HG03442 (cell line): Measurements from ENCODE around the gene ZNF329.

ENCODE experiments used
- ATAC-seq: cut with Tn5 transposase; IDR thresholded peaks from one replicate; pipeline ENCODE4 v1.9.1; 2021; ENCODE audit warnings: mild to moderate bottlenecking, moderate library complexity; ENCODE audit not compliant: unreplicated experiment

Gene ZNF329

DNA sequence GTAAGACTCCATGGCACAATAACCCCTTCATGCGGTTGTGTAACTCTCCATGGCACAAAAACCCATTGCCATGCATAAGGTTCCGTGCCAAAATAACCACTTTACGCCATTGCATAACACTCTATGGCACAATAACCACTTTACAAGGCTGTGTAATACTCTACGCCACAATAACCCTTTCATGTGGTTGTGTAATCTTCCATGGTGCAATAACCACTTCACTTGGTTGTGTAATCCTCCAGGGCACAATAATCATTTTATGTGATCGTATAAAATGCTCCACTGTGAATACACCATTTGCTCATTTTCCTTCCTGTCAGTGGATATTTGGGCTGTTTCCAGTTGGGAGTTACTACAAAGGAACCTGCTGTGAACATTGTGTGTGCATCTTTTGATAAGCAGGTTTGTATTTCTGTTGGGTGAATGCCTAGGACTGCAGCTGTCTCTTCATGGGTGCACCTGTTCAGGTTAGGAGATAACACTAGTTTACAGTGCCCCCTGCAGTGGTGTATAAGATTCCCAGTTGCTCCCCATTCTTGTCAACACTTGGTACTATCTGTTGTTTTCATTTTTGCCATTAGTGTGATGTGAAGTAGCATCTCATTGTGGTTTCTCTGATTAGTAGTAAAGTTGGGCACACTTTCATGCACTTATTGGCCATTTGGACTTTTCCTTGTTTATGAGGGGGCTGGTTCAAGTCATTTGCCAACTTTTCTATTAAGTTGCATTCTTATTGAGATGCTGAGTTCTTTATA is 31.4 kb downstream of the ZNF329 start:
- ATAC-seq, result no peak

DNA sequence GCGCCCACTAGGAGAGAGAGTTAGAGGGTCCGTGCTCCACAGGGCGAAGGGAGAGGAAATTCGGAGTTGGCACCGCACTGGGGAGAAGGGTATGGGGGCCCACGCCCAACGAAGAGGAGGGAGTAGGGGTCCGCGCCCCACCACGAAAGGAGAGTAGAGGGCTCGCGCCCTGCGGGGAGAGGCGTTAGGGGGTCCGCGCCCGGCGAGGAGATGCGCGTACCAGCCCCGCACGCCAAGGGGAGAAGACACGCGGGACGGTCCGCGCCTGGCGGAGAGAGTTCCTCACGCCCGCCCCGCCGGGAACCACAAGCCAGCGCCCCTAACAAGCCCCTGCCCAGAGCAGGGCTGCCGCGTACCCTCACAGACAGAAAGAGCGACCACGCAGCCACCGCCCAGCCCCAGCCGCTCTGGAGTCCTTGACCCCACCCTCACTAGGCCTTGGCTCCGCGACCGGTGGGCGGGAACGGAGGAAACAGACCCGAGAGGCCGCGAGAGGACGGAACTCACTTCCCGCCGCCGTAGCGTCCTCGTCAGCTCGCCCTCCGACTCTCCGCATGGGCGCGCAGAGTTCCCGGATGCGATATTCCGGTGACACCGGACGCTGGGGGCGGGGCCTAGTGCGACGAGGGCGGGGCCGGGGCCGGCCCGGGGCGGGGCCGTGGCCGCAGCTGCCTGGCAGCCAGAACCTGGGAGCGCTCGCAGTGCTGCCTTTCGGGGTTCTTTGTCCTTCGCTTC is 32.6 kb downstream of the ZNF329 start:
- no peak for ATAC-seq

DNA sequence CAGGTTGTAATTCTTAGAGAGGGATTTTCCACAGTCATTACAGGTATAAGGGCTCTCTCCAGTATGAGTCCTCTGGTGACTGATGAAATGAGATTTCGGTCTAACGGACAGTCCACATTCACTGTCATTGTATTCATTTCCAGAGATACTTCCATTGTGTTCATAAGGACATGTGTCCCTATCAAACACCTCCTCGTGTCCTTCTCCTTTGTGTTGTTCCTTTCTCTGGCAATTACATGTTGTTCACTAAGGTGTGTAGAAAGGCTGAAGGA is 42.1 kb downstream of the ZNF329 start:
- no peak for ATAC-seq

DNA sequence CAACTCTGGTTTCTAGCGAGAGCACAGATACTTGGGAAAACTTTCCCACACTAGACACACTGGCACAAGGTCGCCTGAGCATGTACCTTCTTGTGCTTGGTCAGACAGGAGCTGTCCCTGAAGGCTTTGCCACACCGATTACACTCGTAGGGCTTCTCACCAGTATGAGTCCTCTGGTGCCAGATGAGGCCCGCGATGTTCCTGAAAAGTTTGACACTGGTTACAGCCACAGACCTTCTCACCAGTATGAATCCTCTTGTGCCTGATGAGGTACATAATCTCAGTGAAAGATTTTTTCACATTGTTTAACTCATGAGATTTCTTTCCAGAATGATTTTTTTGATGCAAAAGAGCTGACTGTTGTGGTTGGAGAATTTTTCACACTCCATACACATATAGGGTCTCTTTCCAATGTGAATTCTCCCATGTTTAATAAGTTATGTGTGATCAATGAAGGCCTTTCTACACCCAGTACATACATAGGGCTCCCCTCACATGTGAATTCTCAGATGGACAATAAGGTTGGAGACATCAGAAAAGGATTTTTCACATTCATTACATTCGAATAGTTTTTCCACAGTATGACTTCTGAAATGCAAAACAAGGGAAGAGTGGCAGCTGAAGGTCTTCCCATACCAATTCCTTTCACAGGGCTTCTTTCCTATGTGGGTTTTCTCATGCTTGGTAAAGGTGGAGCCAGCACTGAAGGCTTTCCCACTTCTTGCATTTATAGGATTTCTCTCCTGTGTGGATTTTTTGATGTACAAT is 42.6 kb downstream of the ZNF329 start:
- no peak for ATAC-seq

DNA sequence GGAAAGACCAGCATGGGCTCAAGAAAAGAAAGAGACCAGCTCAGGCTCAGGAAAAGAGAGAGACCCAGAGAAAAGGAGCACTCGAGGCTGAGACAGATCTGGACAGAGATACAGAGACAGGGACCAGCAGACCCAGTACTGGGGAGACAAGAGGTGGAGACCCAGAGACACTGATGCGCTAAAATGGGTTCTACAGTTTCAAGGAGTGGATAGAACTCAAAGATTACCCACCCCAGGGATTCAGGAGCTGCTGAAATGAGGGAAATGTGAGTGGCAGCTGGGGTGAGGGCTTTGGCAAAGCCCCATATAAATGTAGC is 51.9 kb downstream of the ZNF329 start:
- ATAC-seq, result no peak

GRCh38 chr19:58097781-58098681 is 52.6 kb downstream of the ZNF329 start, which contains the start of gene ZSCAN18:
TSS of gene ZSCAN18 (minus strand) at chr19:58098231. CDS start at chr19:58090267, 7,964 bp downstream.
- peak; percentile 89 for ATAC-seq

GRCh38 chr19:58097349-58097748 is 53.2 kb downstream of the ZNF329 start:
- ATAC-seq, result no peak

DNA sequence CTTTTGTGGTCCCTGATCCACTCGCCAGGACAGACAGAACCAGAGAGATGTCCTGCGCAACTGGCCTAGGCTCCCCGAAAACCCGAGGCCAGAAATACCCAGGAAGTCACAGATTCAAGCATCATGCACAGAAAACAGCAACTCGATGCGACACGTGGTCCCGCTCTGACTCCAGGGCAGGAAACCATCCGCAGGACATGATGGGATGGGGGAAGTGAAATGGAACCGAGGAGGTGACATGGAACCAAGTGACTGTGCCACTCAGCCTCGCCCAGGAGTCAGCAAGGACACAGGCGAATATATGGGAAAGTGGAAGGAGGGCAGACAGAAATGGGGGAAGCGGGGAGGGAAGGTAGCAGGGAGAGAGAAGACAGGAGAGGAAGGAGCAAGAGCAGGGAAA is 53.7 kb downstream of the ZNF329 start:
- no peak for ATAC-seq

GRCh38 chr19:58095328-58095727 is 55.3 kb downstream of the ZNF329 start:
- no peak for ATAC-seq

- no peak for ATAC-seq
Measured at GRCh38 chr19:58093071-58093470, 57.5 kb downstream of the ZNF329 start.

DNA sequence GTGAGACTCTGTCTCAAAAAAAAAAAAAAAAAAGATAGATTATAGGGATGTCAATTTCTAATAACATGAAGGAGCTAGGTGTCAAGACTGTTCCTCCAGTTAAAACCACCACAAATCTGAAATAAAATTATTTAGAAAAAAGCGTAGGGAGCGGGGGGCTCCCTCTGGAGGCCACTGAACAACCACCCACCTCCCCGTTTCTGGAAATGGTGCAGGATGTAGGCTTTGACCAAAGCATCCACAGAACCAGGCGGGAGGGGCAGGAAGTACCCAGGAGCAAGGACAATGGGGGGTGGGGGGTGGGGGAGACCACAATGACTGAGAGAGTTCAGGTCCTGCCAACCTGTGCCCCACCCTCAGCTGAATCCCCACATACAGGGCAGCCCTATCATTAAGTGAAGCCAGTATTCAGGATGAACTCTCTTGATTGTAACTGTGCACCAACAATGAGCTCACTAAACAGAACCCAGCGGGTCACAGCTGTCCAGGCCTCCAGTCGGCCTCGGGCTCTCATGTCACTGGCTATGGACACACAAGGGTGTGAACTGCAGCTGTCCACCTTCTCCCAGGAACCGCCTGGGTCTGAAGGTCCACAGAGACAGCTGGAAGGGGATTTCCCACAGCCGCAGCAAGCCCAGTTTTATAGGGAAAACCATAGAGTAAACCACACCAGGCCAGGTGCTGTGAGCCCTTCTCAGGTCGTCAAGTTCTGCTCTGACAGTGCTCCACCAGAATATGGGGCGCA is 59.2 kb downstream of the ZNF329 start:
- ATAC-seq, result no peak

- no peak for ATAC-seq
Measured at GRCh38 chr19:58089846-58090245, 60.7 kb downstream of the ZNF329 start.

GRCh38 chr19:58088521-58089052 is 62.0 kb downstream of the ZNF329 start:
- ATAC-seq, result no peak

GRCh38 chr19:58086825-58087710 is 63.5 kb downstream of the ZNF329 start:
- ATAC-seq, result no peak

DNA sequence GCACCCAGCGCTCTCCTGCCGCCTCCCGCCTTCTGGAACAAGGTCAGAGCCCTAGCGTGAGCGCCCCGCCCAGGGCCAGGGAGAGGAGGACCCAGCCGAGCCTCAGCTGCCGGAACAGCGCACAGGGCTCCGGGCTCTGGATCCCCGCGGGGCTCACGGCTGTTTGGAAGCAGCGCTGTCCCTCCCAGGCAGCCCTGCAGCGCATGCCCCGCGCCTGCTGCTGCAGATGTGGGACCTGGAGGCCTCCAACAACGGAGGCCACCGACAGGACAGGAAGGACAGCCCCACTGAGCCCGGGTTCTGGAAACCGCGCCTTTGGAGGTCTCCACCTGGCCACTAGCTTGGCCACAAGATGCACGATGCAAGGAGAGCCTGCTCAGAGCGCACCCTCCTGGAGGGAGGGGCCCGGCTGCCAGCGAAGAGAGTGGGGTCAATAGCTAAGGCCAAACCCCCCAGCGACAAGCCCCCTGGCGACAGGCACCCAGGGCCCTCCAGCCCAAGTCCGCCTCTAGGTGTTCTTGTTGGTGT is 65.2 kb downstream of the ZNF329 start:
- no peak for ATAC-seq

DNA sequence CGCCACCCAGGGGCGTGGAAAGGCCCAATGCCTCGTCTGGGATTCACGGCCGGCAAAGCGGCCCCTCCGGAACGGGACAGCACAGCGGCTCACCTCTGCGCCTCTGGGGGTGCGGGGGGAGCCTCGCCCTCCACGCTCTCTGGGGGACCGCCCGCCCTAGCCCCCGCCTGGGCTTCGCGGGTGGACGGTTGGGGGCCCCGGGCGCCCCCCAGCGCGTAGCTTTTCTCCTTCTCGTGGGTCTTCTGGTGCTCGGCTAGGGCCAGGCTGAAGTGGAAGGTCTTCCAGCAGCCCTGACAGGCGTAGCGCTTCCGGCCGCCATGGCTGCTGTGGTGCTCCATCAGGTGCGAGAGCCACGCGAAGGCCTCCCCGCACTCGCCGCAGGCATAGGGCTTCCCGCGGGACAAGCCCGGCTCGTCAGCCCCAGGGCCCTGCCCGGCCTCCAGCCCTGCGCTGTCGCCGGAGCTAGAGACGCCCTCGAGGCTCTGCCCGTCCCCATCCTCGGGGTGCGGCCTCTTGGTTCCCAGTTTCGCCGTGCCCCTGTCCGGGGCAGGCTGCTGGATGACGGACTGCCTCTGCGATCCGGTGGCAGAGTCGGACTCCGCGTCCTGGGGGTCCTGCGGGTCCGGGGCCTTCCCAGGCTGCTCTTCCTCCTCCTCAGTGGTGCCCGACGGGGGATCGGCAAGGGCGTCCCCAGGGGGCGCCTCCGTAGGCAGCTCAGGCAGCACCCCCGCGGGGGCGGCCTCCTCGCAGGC is 65.8 kb downstream of the ZNF329 start:
- no peak for ATAC-seq

- ATAC-seq, result no peak
Measured at GRCh38 chr19:58083021-58083420, 67.6 kb downstream of the ZNF329 start.

GRCh38 chr19:58079792-58080191 is 70.8 kb downstream of the ZNF329 start:
- ATAC-seq, result no peak
